CD4-positive, alpha-beta T cell treated with Interleukin-6 at 100 ng/mL for 8 hours (primary cell): Measurements from ENCODE around the gene MAGT1.
"Not testable (repeated sequence)": the region's sequence is repeated elsewhere in the genome, so short reads cannot be mapped to it uniquely, and the experiment has no call there.

Experiments
- DNase-seq: peaks from one replicate; pipeline ENCODE4 v3.0.0-alpha.2; 2020; ENCODE audit warnings: mixed read lengths, low spot score

MAGT1 gene

GRCh38 chrX:77894921-77895886 is at the start of gene MAGT1:
Gene MAGT1, minus strand, starts transcription at chrX:77895435. Its CDS starts 25 bp downstream, at chrX:77895410.
- DNase-seq, result peak; percentile 94

GRCh38 chrX:77945031-77945430 is 49.8 kb upstream of the MAGT1 start:
- not testable (repeated sequence) for DNase-seq

GRCh38 chrX:77938083-77938680 is 42.9 kb upstream of the MAGT1 start:
- DNase-seq, result no peak

- no peak for DNase-seq
Observed at GRCh38 chrX:77937291-77937690, 42.1 kb upstream of the MAGT1 start.

- no peak for DNase-seq
Observed at GRCh38 chrX:77936299-77936698, 41.1 kb upstream of the MAGT1 start.

- DNase-seq, result no peak
Observed at GRCh38 chrX:77935886-77936285, 40.7 kb upstream of the MAGT1 start.

GRCh38 chrX:77930581-77930980 is 35.3 kb upstream of the MAGT1 start:
- DNase-seq, result no peak

- DNase-seq, result no peak
Observed at GRCh38 chrX:77925764-77926163, 30.5 kb upstream of the MAGT1 start.

GRCh38 chrX:77924320-77924859 is 29.2 kb upstream of the MAGT1 start:
- no peak for DNase-seq

GRCh38 chrX:77922787-77923186 is 27.6 kb upstream of the MAGT1 start:
- DNase-seq, result no peak

GRCh38 chrX:77919370-77919769 is 24.1 kb upstream of the MAGT1 start:
- DNase-seq, result not testable (repeated sequence)

GRCh38 chrX:77918568-77918967 is 23.3 kb upstream of the MAGT1 start:
- no peak for DNase-seq

- DNase-seq, result no peak
Observed at GRCh38 chrX:77917294-77917933, 22.2 kb upstream of the MAGT1 start.

- peak; percentile 93 for DNase-seq
Observed at GRCh38 chrX:77910108-77910840, 15.0 kb upstream of the MAGT1 start, which contains the start of gene ATP7A. Gene ATP7A, plus strand, starts transcription at chrX:77910693. Its CDS starts 60,949 bp downstream, at chrX:77971642.

- DNase-seq, result no peak
Observed at GRCh38 chrX:77901506-77901905, 6.3 kb upstream of the MAGT1 start.

- DNase-seq, result no peak
Observed at GRCh38 chrX:77900688-77901087, 5.5 kb upstream of the MAGT1 start.

- peak; percentile 88 for DNase-seq
Observed at GRCh38 chrX:77899081-77899828, 4.0 kb upstream of the MAGT1 start, which contains the start of gene COX7B. Gene COX7B, plus strand, starts transcription at chrX:77899468. Its CDS starts 86 bp downstream, at chrX:77899554.

- no peak for DNase-seq
Observed at GRCh38 chrX:77893713-77894112, 1.5 kb downstream of the MAGT1 start.

GRCh38 chrX:77892887-77893286 is 2.3 kb downstream of the MAGT1 start:
- DNase-seq, result no peak

- not testable (repeated sequence) for DNase-seq
Observed at GRCh38 chrX:77881418-77881817, 13.8 kb downstream of the MAGT1 start.

- no peak for DNase-seq
Observed at GRCh38 chrX:77875372-77875771, 19.9 kb downstream of the MAGT1 start.
